Measurements from ENCODE around the gene MAP1A. TPM values are rescaled to one million over a fixed set of nuclear protein-coding genes. Genes with fewer than 3 reads are reported as not detected.

The MAP1A gene
- total and polyA plus RNA-seq, 2 donors (not counting 1 experiment from before 2014, with no cell fraction given) = 0.03 to 0.07 TPM

- no peaks in the 10 kb centered on the region for H3K79me2 ChIP-seq (ENCODE audit: control insufficient read depth, insufficient read depth, low read length)
- intact Hi-C loops (cut with micrococcal nuclease) = no loop called here
- H2AFZ ChIP-seq (ENCODE audit: insufficient read depth, low read depth, low read length, poor library complexity, severe bottlenecking) = no peak overlapping the region
- H4K20me1 ChIP-seq (ENCODE audit: control insufficient read depth, insufficient read depth, low read length, poor library complexity, severe bottlenecking) = no peaks in the 10 kb centered on the region
- ChIA-PET POLR2A (no interaction called here), CTCF (interaction anchor here (0.5 kb wide), 1 partner anchor 38 kb away, joined by 3 read pairs; no protein-coding TSS in a partner anchor)
- no peaks in the 10 kb centered on the region for H3K27me3 ChIP-seq (replicated peaks in 1 of 4; ENCODE audit: control extremely low read depth in 1 of 4, control insufficient read depth in 3 of 4, insufficient read depth in 4 of 4, low read length in 3 of 4)
- no peak overlapping the region for H3K4me3 ChIP-seq (ENCODE audit: control extremely low read depth in 1 of 5, extremely low read depth in 1 of 5, insufficient read depth in 1 of 5, low read depth in 2 of 5, low read length in 4 of 5)
- no peak overlapping the region for H3K27ac ChIP-seq (ENCODE audit: low read length in 2 of 2)
- H3K36me3 ChIP-seq (replicated peaks in 1 of 2; ENCODE audit: control extremely low read depth in 1 of 2, control insufficient read depth in 1 of 2, extremely low read depth in 1 of 2, insufficient read depth in 2 of 2, low read length in 1 of 2) = no peaks in the 10 kb centered on the region
- H3K9ac ChIP-seq (ENCODE audit: low read length) = no peak overlapping the region
- TF ChIP-seq EZH2 (IDR thresholded peaks at IDR 0.05; ENCODE audit: borderline replicate concordance, insufficient read depth, low read depth, low read length, poor library complexity, severe bottlenecking) = no peak
- Mint-ChIP-seq H3K9me3 (ENCODE audit: insufficient read depth) (no peaks in the 10 kb centered on the region), H3K27me3 (no peaks in the 10 kb centered on the region), H3K27ac (no peak overlapping the region), H3K4me1 (no peaks in the 10 kb centered on the region), H3K4me3 (no peak overlapping the region)
- no peaks in the 10 kb centered on the region for H3K4me1 ChIP-seq (ENCODE audit: control insufficient read depth in 2 of 2, insufficient read depth in 2 of 2, low read length in 2 of 2)
- ATAC-seq (ENCODE audit: low read depth) = no peak
- no peak for DNase-seq
- no peak overlapping the region for H3K4me2 ChIP-seq (replicated peaks; ENCODE audit: low read depth, low read length, poor library complexity, severe bottlenecking)
- WGBS (ENCODE audit: insufficient coverage) = 98% methylated on average over 13 of the region's 15 CpGs
- H3K9me3 ChIP-seq (ENCODE audit: control extremely low read depth in 1 of 3, control insufficient read depth in 2 of 3, insufficient read depth in 1 of 3, low read length in 2 of 3) = no peaks in the 10 kb centered on the region
Measured at GRCh38 chr15:43529141-43529540, 11.7 kb downstream of the MAP1A start.

GRCh38 chr15:43529587-43530345, 12.4 kb downstream of the MAP1A start:
- Histone ChIP-seq H2AFZ (ENCODE audit: insufficient read depth, low read depth, low read length, poor library complexity, severe bottlenecking) (no peak overlapping the region), H3K79me2 (ENCODE audit: control insufficient read depth, insufficient read depth, low read length) (no peaks in the 10 kb centered on the region), H3K4me3 (ENCODE audit: control extremely low read depth in 1 of 5, extremely low read depth in 1 of 5, insufficient read depth in 1 of 5, low read depth in 2 of 5, low read length in 4 of 5) (no peak overlapping the region), H3K27me3 (replicated peaks in 1 of 4; ENCODE audit: control extremely low read depth in 1 of 4, control insufficient read depth in 3 of 4, insufficient read depth in 4 of 4, low read length in 3 of 4) (no peaks in the 10 kb centered on the region), H4K20me1 (ENCODE audit: control insufficient read depth, insufficient read depth, low read length, poor library complexity, severe bottlenecking) (no peaks in the 10 kb centered on the region), H3K4me2 (replicated peaks; ENCODE audit: low read depth, low read length, poor library complexity, severe bottlenecking) (no peak overlapping the region), H3K27ac (ENCODE audit: low read length in 2 of 2) (no peak overlapping the region), H3K9ac (ENCODE audit: low read length) (no peak overlapping the region), H3K36me3 (replicated peaks in 1 of 2; ENCODE audit: control extremely low read depth in 1 of 2, control insufficient read depth in 1 of 2, extremely low read depth in 1 of 2, insufficient read depth in 2 of 2, low read length in 1 of 2) (peaks cover 0 to 4% of the 10 kb centered on the region in 2 experiments), H3K9me3 (ENCODE audit: control extremely low read depth in 1 of 3, control insufficient read depth in 2 of 3, insufficient read depth in 1 of 3, low read length in 2 of 3) (no peaks in the 10 kb centered on the region), H3K4me1 (ENCODE audit: control insufficient read depth in 2 of 2, insufficient read depth in 2 of 2, low read length in 2 of 2) (no peaks in the 10 kb centered on the region)
- ATAC-seq (ENCODE audit: low read depth) (no peak), DNase-seq (no peak)
- Mint-ChIP-seq H3K4me1 (no peaks in the 10 kb centered on the region), H3K9me3 (ENCODE audit: insufficient read depth) (no peaks in the 10 kb centered on the region), H3K4me3 (no peak overlapping the region), H3K27ac (no peak overlapping the region), H3K27me3 (no peaks in the 10 kb centered on the region)
- ChIA-PET CTCF (no interaction called here), POLR2A (no interaction called here)
- TF ChIP-seq EZH2 (IDR thresholded peaks at IDR 0.05; ENCODE audit: borderline replicate concordance, insufficient read depth, low read depth, low read length, poor library complexity, severe bottlenecking) = no peak
- over 99% methylated on average over 9 of the region's 12 CpGs for WGBS (ENCODE audit: insufficient coverage)
- intact Hi-C loops (cut with micrococcal nuclease) = no loop called here

All from B cell (primary cell).